Vagina (tissue), 2 donors: ENCODE measurements around the gene MMRN2.

Source experiments
- POLR2A ChIP-seq, 2 donors: fragments of 450-650 bp; IDR thresholded peaks; one replicate each; pipeline ENCODE4 v1.6.1; 2017; ENCODE audit warnings: antibody characterized with exemption in 2 of 2, mild to moderate bottlenecking in 2 of 2, moderate library complexity in 2 of 2
- POLR2AphosphoS5 ChIP-seq, 2 donors: sonication (generic); formaldehyde crosslinking; IDR thresholded peaks; one replicate each; pipeline ENCODE4 v1.9.0; 2017; ENCODE audit warnings: antibody characterized with exemption in 2 of 2, mild to moderate bottlenecking in 2 of 2, low read depth in 1 of 2; ENCODE audit not compliant: insufficient read depth in 1 of 2
- TF ChIP-seq, protein P1 (sequence below), 3 experiments: fragments of 450-650 bp in 2 of 3; fragments of 200-600 bp in 1 of 3; sonication (generic) in 1 of 3; IDR thresholded peaks; one replicate each; pipeline ENCODE4 v1.5.1; 2017 to 2019; ENCODE audit warnings: antibody characterized with exemption in 3 of 3, mild to moderate bottlenecking in 2 of 3, moderate library complexity in 2 of 3

DNA sequence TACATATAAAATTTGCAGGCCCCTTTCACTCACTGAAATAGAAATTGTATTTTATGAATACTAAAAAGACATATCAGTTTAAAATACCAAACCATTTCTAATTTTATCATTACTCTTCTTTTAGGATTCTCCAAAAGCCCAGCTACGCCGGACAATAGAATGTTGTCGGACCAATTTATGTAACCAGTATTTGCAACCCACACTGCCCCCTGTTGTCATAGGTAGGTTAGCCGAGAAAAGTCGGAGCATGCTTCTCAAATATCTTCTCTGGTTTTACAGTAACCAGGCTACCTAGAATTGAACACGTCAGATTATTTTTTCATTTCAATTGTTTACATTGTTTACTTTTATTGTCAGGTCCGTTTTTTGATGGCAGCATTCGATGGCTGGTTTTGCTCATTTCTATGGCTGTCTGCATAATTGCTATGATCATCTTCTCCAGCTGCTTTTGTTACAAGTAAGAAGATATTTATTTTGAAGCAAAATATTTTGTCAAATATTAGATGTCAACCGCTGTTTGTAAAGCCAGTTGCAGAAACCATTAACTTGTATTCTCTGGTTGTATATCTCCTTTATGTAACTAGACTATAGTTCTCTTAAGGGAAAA is 57.6 kb downstream of the MMRN2 start:
- TF ChIP-seq POLR2A (IDR thresholded peaks at IDR 0.05) (no peak), POLR2AphosphoS5 (IDR thresholded peaks at IDR 0.05; ENCODE audit: insufficient read depth in 1 of 2, low read depth in 1 of 2) (peak in 1 of 2 donors; percentile 50)
- TF ChIP-seq, protein P1, sequence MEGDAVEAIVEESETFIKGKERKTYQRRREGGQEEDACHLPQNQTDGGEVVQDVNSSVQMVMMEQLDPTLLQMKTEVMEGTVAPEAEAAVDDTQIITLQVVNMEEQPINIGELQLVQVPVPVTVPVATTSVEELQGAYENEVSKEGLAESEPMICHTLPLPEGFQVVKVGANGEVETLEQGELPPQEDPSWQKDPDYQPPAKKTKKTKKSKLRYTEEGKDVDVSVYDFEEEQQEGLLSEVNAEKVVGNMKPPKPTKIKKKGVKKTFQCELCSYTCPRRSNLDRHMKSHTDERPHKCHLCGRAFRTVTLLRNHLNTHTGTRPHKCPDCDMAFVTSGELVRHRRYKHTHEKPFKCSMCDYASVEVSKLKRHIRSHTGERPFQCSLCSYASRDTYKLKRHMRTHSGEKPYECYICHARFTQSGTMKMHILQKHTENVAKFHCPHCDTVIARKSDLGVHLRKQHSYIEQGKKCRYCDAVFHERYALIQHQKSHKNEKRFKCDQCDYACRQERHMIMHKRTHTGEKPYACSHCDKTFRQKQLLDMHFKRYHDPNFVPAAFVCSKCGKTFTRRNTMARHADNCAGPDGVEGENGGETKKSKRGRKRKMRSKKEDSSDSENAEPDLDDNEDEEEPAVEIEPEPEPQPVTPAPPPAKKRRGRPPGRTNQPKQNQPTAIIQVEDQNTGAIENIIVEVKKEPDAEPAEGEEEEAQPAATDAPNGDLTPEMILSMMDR (IDR thresholded peaks at IDR 0.05) = peak; percentile 42 to 74 (median 45)
